HepG2 (cell line): Measurements from ENCODE around the gene PFKM.

Experiments
- ARNTL ChIP-seq: sonication (generic); formaldehyde crosslinking; IDR thresholded peaks from 2 replicates; pipeline ENCODE4 v1.4.0; 2020; ENCODE audit warnings: mild to moderate bottlenecking, missing genetic modification reagents
- EZH2 ChIP-seq: conservative IDR thresholded peaks from 2 replicates; pipeline ENCODE4 v1.6.1; 2012; ENCODE audit warnings: mild to moderate bottlenecking, low read depth, low read length, moderate library complexity
- KLF13 ChIP-seq: sonication (generic); formaldehyde crosslinking; IDR thresholded peaks from 2 replicates; pipeline ENCODE4 v1.4.0; 2020; ENCODE audit warnings: mild to moderate bottlenecking, missing genetic modification reagents
- NFRKB ChIP-seq: fragments of 450-650 bp; IDR thresholded peaks from 2 replicates; pipeline ENCODE4 v1.6.1; 2017
- TAF1 ChIP-seq: sonication (generic); formaldehyde crosslinking; IDR thresholded peaks from 2 replicates; pipeline ENCODE4 v1.4.0; 2020; ENCODE audit warnings: missing genetic modification reagents
- ZNF589 ChIP-seq: sonication (generic); formaldehyde crosslinking; conservative IDR thresholded peaks from 2 replicates; pipeline ENCODE4 v1.8.0; 2022; ENCODE audit warnings: mild to moderate bottlenecking, moderate library complexity, missing genetic modification reagents
- ZNF598 ChIP-seq: sonication (generic); formaldehyde crosslinking; IDR thresholded peaks from 2 replicates; pipeline ENCODE4 v1.5.1; 2020; ENCODE audit warnings: mild to moderate bottlenecking, missing genetic modification reagents, borderline replicate concordance
- TF ChIP-seq, protein P1 (sequence below): sonication (generic); formaldehyde crosslinking; IDR thresholded peaks from 2 replicates; pipeline ENCODE4 v1.4.0; 2020; ENCODE audit warnings: missing genetic modification reagents, borderline replicate concordance

DNA sequence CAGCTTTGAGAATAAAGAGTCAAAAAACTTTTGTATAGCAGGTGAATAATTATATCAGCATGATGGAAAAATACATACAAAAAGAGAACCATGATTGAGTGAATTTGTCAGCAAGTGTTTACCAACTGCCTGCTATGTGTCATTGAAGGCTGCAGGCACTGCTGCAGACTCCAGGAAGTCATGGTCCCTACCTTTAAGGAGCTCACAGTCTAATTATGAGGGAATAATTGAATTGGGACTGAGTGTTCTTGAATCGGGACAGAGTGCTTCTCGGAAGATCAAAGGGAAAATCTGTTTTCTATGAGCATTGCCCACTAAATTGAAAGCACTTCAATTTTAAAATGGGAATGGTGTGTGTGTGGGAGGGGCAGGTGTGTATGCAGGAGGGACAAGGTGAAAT lies 74.5 kb downstream of the PFKM start:
- TF ChIP-seq TAF1 (CRISPR knock-in tag): no peak
- no peak for TF ChIP-seq ZNF589 (CRISPR knock-in tag)
- no peak for TF ChIP-seq KLF13 (CRISPR knock-in tag)
- TF ChIP-seq, protein P1, sequence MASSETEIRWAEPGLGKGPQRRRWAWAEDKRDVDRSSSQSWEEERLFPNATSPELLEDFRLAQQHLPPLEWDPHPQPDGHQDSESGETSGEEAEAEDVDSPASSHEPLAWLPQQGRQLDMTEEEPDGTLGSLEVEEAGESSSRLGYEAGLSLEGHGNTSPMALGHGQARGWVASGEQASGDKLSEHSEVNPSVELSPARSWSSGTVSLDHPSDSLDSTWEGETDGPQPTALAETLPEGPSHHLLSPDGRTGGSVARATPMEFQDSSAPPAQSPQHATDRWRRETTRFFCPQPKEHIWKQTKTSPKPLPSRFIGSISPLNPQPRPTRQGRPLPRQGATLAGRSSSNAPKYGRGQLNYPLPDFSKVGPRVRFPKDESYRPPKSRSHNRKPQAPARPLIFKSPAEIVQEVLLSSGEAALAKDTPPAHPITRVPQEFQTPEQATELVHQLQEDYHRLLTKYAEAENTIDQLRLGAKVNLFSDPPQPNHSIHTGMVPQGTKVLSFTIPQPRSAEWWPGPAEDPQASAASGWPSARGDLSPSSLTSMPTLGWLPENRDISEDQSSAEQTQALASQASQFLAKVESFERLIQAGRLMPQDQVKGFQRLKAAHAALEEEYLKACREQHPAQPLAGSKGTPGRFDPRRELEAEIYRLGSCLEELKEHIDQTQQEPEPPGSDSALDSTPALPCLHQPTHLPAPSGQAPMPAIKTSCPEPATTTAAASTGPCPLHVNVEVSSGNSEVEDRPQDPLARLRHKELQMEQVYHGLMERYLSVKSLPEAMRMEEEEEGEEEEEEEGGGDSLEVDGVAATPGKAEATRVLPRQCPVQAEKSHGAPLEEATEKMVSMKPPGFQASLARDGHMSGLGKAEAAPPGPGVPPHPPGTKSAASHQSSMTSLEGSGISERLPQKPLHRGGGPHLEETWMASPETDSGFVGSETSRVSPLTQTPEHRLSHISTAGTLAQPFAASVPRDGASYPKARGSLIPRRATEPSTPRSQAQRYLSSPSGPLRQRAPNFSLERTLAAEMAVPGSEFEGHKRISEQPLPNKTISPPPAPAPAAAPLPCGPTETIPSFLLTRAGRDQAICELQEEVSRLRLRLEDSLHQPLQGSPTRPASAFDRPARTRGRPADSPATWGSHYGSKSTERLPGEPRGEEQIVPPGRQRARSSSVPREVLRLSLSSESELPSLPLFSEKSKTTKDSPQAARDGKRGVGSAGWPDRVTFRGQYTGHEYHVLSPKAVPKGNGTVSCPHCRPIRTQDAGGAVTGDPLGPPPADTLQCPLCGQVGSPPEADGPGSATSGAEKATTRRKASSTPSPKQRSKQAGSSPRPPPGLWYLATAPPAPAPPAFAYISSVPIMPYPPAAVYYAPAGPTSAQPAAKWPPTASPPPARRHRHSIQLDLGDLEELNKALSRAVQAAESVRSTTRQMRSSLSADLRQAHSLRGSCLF (CRISPR knock-in tag): no peak
- no peak for TF ChIP-seq NFRKB
- TF ChIP-seq ZNF598 (CRISPR knock-in tag): no peak
- TF ChIP-seq ARNTL (CRISPR knock-in tag): no peak
- no peak for TF ChIP-seq EZH2
